Stimulated activated CD4-positive, alpha-beta T cell treated with anti-CD3 and anti-CD28 coated beads, Interleukin-4, amount 100 ng/mL, for 1 hour (primary cell): ENCODE measurements around the gene ARHGAP8.
"Not testable (repeated sequence)": the region's sequence is repeated elsewhere in the genome, so short reads cannot be mapped to it uniquely, and the experiment has no call there.

Experiments used
- DNase-seq: peaks from one replicate; pipeline ENCODE4 v3.0.0-alpha.2; 2020

The ARHGAP8 gene

GRCh38 chr22:44838316-44839016 lies 86.1 kb downstream of the ARHGAP8 start:
- DNase-seq, result no peak

DNA sequence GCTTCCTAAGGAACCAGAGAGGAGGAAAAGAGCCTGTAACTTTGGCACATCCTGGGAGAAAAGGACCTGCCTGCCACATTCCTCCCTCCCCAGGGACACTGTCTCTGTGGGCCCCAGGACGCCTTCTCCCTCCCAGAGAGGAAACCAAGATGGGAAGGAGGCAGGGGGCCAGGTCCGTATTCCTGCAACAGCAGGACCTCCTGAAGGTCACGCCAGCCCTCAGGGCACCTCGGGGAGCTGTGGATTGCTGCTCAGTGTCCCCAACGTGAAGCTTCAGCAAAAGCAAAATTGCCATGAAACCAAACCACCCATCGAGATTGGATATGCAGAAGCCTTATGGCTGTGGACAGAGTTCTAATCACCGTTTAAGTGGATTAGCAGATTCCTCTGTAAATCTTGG lies 86.7 kb downstream of the ARHGAP8 start:
- DNase-seq, result no peak

- DNase-seq, result no peak
Observed at GRCh38 chr22:44839721-44840120, 87.3 kb downstream of the ARHGAP8 start.

GRCh38 chr22:44840611-44841322 lies 88.4 kb downstream of the ARHGAP8 start:
- no peak for DNase-seq

DNA sequence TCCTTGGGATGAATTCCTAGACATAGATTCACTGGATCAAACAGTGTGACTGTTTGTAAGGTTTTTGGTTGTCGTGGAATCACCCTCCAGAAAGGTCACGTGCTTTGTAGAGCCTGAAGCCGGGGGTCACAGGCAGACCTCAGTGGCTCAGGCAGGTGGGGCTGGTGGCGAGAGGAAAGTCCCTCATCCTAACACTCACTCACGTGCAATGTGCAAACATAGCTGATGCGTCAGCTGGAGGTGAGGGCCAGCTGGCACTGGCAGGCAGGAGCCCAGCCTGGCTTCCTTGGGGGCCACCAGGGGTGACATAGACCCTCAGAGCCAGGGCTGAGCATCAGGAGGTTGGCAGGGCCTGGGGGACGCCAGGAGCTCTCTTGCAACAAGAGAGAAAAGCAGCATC lies 90.0 kb downstream of the ARHGAP8 start:
- DNase-seq, result no peak

- no peak for DNase-seq
Observed at GRCh38 chr22:44845191-44845590, 92.8 kb downstream of the ARHGAP8 start.

DNA sequence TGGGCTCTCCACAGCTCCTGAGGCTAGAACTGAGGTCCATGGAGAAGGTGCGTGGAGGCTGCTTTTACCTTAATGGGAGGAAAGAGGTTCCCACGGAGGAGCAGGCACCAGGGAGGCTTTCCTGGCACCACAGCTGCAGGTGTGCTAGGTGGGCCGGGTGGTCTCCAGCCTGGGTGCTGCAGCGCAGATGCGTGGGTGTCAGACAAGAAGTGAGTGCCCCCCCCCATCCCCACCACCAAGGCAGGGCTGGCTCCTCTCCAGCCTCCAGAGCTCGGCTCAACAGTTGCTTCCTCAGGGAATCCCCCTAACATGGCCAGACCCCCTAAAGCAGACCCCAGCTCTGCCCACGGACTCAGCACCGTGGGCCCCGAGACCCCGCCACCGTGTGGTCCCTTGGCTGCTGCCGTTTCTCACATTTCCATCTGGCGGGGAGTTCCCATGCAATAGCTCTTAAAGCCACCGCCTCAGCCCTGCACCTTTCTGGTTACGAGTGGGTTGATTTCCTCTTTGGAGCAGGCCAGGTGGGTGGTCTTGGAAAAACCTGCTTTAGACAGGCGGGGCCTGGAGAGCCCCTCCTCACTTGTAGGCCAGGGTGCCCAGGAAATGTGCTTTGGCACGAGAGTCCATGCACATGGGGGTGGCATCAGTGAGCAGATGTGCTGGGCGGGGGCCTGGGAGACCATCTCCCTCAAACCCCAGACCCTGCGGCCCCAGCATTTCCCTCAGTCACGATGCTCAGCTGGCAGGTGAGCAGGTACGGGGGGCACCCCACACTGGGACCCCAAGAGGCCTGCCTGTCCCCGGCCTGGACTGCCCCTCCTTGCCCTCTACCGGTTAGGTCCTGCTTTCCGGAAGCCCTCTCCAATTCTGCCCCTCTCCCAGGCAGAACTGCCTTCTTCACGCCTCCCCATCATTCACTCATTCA lies 93.7 kb downstream of the ARHGAP8 start:
- DNase-seq, result no peak

DNA sequence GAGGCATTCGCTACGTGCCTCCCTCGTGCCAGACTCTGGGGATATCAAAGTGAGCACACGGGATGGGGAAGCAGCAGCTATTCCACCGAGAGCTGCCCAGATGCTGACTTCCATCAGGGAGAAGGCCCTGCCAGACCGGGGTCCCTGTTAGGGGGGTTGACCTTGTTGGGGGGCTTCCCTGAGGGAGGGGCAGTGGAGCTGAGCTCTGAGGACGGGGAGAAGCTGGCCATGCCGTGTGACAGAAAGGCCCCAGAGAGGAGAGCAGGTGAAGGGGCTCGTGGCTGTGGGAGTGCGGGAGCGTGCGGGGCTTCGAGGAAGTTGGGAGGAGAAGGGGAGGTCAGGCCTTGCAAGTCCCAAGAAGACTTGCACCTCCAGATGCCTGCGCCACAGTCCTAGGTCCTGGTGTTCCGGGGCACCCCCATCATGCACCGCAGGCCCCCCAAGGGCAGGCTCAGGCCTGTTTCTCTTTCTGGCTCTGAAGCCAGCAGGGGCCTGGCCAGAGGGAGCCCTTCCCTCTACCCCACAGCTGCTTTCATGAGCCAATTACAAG lies 94.4 kb downstream of the ARHGAP8 start:
- no peak for DNase-seq

DNA sequence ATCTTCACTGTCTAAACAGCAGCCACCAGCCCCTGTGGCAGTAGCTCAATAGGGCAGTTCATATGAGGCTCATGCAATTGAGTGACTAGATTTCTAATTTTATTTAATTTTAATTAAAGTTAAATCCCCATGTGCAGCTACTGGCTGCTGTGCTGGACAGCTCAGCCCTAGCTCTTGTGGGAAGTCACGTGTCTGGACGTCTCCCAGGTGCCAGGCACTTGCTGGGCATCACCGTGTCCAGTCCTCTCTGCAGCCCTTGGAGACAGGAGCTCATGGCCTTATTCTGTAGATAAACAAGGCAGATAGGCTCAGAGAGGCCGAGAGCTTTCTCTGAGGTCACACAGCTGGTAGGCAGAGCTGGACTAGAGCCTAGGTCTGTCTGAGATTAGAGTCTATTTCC lies 95.0 kb downstream of the ARHGAP8 start:
- DNase-seq, result no peak

- no peak for DNase-seq
Observed at GRCh38 chr22:44847892-44848291, 95.5 kb downstream of the ARHGAP8 start.

GRCh38 chr22:44848296-44848741 lies 95.9 kb downstream of the ARHGAP8 start:
- no peak for DNase-seq

DNA sequence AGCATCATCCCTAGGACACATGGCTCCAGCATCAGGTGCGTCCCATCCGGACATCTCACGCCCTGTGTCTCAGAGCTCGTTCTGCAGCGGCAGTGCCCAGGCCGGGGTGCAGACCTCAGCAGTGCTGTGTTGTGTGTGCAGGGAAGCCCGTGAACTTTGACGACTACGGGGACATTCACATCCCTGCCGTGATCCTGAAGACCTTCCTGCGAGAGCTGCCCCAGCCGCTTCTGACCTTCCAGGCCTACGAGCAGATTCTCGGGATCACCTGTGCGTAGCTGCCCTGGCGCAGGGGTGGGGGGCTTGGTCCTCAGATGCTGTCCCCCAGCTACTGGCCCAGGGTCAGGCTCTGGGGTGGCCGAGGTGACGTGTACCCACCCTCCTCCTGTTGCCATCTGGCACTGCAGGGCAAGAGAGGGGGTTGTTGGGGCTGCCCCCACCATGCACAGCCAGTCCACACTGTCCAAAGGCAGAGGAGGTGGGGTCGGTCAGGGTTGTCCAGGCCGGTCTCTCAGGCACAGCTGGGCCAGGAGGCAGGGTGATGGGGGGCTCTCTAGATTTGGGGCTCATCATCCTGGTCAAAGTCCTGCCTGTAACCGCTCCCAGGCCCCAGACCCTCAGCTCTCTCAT lies 96.5 kb downstream of the ARHGAP8 start:
- no peak for DNase-seq

GRCh38 chr22:44850946-44851345 lies 98.6 kb downstream of the ARHGAP8 start:
- no peak for DNase-seq

DNA sequence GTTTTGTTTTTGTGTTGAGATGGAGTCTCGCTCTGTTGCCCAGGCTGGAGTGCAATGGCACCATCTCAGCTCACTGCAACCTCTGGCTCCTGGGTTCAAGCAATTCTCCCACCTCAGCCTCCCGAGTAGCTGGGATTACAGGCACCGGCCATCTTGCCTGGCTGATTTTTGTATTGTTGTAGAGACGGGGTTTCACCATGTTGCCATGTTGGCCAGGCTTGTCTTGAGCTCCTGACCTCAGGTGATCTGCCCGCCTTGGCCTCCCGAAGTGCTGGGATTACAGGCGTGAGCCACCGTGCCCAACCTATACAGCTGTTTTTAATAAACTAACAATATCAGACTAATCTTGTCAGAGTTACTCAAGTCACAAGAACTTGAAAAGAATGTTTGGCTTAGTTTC lies 102.3 kb downstream of the ARHGAP8 start:
- DNase-seq, result not testable (repeated sequence)

DNA sequence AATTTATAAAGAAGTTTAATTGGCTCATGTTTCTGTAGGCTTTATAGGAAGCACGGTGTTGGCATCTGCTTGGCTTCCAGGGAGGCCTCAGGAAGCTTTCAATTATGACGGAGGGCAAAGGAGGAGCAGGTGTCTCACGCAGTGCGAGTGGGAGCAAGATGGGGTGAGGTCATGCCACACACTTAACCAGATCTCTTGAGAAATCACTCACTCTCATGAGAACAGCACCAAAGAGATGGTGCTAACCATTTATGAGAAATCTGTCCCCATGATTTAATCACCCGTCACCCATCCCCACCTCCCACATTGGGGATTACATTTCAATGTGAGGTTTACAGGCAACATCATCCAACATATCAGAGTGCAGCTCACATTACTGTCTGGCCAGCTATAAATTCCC lies 103.5 kb downstream of the ARHGAP8 start:
- no peak for DNase-seq

GRCh38 chr22:44858819-44859218 lies 106.4 kb downstream of the ARHGAP8 start:
- not testable (repeated sequence) for DNase-seq

DNA sequence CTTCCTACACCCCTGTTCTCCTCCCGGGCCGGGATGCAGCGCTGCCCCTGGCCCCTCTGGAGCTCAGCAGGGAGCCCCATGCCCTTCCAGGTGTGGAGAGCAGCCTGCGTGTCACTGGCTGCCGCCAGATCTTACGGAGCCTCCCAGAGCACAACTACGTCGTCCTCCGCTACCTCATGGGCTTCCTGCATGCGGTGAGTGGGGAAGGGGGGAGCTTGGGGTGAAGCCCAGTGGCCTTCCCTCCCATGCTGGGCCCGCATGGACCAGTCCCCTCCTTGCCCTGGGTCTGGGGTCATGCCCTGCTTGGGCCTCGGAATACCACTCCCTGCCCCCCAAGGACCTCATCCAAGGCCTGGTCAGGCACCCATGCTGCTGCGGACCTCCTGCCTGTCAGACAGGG lies 107.3 kb downstream of the ARHGAP8 start:
- DNase-seq, result no peak

- DNase-seq, result no peak
Observed at GRCh38 chr22:44860311-44860710, 107.9 kb downstream of the ARHGAP8 start.

GRCh38 chr22:44861245-44861644 lies 108.9 kb downstream of the ARHGAP8 start:
- no peak for DNase-seq

DNA sequence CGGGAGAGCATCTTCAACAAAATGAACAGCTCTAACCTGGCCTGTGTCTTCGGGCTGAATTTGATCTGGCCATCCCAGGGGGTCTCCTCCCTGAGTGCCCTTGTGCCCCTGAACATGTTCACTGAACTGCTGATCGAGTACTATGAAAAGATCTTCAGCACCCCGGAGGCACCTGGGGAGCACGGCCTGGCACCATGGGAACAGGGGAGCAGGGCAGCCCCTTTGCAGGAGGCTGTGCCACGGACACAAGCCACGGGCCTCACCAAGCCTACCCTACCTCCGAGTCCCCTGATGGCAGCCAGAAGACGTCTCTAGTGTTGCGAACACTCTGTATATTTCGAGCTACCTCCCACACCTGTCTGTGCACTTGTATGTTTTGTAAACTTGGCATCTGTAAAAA lies 109.9 kb downstream of the ARHGAP8 start:
- DNase-seq, result no peak

GRCh38 chr22:44862981-44863860 lies 110.8 kb downstream of the ARHGAP8 start:
- no peak for DNase-seq
